H1 (cell line): ENCODE data around the gene GRK5.

Experiments used
- BACH1 ChIP-seq: IDR thresholded peaks from 2 replicates; pipeline ENCODE4 v1.6.1; 2012; ENCODE audit warnings: low read length, improper control_type of control experiment
- BRCA1 ChIP-seq: IDR thresholded peaks from 2 replicates; pipeline ENCODE4 v1.6.1; 2012; ENCODE audit warnings: low read depth, low read length, improper control_type of control experiment
- CHD2 ChIP-seq: IDR thresholded peaks from 2 replicates; pipeline ENCODE4 v1.6.1; 2012; ENCODE audit warnings: low read length, improper control_type of control experiment
- CTCF ChIP-seq, 3 experiments: IDR thresholded peaks; 1 replicate in 2 of 3; 2 replicates in 1 of 3; pipeline versions ENCODE4 v1.5.1 to v1.6.1; 2011; ENCODE audit warnings: low read length in 3 of 3, mild to moderate bottlenecking in 3 of 3, inconsistent platforms in 2 of 3, low read depth in 1 of 3, moderate library complexity in 1 of 3; ENCODE audit not compliant: insufficient read depth in 1 of 3; ENCODE audit errors: control extremely low read depth in 1 of 3
- EP300 ChIP-seq, 2 experiments: IDR thresholded peaks; 1 replicate in 1 of 2; 2 replicates in 1 of 2; pipeline ENCODE4 v1.6.1; 2011 to 2012; ENCODE audit warnings: low read depth in 2 of 2, low read length in 2 of 2, mild to moderate bottlenecking in 2 of 2, borderline replicate concordance in 1 of 2, inconsistent platforms in 1 of 2, moderate library complexity in 1 of 2
- GABPA ChIP-seq: IDR thresholded peaks from 2 replicates; pipeline ENCODE4 v1.6.1; 2011; ENCODE audit warnings: mild to moderate bottlenecking, low read length, moderate library complexity, borderline replicate concordance; ENCODE audit not compliant: insufficient read depth
- POLR2A ChIP-seq, 2 experiments: IDR thresholded peaks; 1 replicate in 1 of 2; 2 replicates in 1 of 2; pipeline ENCODE4 v1.6.1; 2011; ENCODE audit warnings: low read depth in 2 of 2, low read length in 2 of 2, mild to moderate bottlenecking in 2 of 2; ENCODE audit errors: control extremely low read depth in 1 of 2
- RNF2 ChIP-seq: fragments of 200-900, 300-1000 bp; sonication (generic); IDR thresholded peaks from 2 replicates; pipeline ENCODE4 v1.7.1; 2016; ENCODE audit warnings: borderline replicate concordance, low read depth, mild to moderate bottlenecking, antibody characterized with exemption, low read length; ENCODE audit not compliant: poor library complexity, severe bottlenecking; ENCODE audit errors: missing control alignments
- TAF1 ChIP-seq: IDR thresholded peaks from 2 replicates; pipeline ENCODE4 v1.6.1; 2011; ENCODE audit warnings: mild to moderate bottlenecking, low read depth, low read length

GRCh38 chr10:119386666-119387065 is 179.3 kb downstream of the GRK5 start:
- TF ChIP-seq RNF2 (no peak), BACH1 (no peak), POLR2A (IDR thresholded peaks at IDR 0.05; ENCODE audit: control extremely low read depth in 1 of 2, low read depth in 2 of 2, low read length in 2 of 2) (no peak), TAF1 (no peak), CTCF (IDR thresholded peaks at IDR 0.05; ENCODE audit: control extremely low read depth in 1 of 3, insufficient read depth in 1 of 3, low read depth in 1 of 3, low read length in 3 of 3) (no peak), EP300 (IDR thresholded peaks at IDR 0.05; ENCODE audit: borderline replicate concordance in 1 of 2, low read depth in 2 of 2, low read length in 2 of 2) (no peak), GABPA (no peak), BRCA1 (no peak), CHD2 (no peak)
